ENCODE data around the gene PSRC1. TPM values are rescaled to one million over a fixed set of nuclear protein-coding genes. Genes with fewer than 3 reads are reported as not detected.

The PSRC1 gene
- total RNA-seq, 4 donors from 2014 or later: 3.8 to 11.4 (median 7.5) TPM

DNA sequence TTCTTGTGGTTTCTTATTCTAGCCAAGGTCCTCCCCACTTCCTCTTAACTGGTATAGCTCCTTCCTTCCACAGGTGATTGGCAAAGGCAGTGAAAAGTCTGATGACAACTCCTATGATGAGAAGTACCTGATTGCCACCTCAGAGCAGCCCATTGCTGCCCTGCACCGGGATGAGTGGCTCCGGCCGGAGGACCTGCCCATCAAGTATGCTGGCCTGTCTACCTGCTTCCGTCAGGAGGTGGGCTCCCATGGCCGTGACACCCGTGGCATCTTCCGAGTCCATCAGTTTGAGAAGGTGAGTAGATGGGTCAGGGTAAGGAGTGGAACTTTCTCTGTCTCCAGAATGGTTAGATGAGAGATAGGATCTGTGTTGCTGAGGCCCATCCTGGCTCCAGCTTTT, 47.8 kb downstream of the PSRC1 start:
- no peaks in the 10 kb centered on the region for H3K4me1 ChIP-seq
- H3K4me3 ChIP-seq: no peak overlapping the region
- no peaks in the 10 kb centered on the region for H3K27me3 ChIP-seq
- no peaks in the 10 kb centered on the region for H3K36me3 ChIP-seq
- H3K27ac ChIP-seq: no peak overlapping the region
- intact Hi-C loops (cut with DNase I; ENCODE audit: low total_unique reads): no loop called here
- no peak for DNase-seq
- TF ChIP-seq, protein P1, sequence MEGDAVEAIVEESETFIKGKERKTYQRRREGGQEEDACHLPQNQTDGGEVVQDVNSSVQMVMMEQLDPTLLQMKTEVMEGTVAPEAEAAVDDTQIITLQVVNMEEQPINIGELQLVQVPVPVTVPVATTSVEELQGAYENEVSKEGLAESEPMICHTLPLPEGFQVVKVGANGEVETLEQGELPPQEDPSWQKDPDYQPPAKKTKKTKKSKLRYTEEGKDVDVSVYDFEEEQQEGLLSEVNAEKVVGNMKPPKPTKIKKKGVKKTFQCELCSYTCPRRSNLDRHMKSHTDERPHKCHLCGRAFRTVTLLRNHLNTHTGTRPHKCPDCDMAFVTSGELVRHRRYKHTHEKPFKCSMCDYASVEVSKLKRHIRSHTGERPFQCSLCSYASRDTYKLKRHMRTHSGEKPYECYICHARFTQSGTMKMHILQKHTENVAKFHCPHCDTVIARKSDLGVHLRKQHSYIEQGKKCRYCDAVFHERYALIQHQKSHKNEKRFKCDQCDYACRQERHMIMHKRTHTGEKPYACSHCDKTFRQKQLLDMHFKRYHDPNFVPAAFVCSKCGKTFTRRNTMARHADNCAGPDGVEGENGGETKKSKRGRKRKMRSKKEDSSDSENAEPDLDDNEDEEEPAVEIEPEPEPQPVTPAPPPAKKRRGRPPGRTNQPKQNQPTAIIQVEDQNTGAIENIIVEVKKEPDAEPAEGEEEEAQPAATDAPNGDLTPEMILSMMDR (IDR thresholded peaks at IDR 0.05): no peak
- no peak for TF ChIP-seq POLR2A (IDR thresholded peaks at IDR 0.05)
- no peaks in the 10 kb centered on the region for H3K9me3 ChIP-seq

DNA sequence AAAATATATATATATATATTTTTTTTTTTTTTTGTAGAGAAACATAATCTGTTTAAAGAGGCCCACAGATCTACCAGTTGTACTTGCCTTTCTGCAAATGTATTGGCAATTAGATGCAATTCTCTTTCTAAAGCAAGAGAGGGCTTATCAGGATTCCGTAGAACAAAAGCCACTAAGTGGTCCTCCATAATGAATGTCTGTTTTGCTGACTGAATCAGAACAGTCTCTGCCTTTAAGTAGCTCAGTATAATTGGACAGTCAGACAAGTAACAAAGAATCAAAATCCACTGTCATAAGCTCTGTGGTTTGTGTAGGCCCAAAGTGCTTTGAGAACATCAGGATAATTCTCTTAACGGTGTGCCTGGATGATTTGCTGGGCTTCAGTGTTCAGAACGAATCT, 51.9 kb downstream of the PSRC1 start:
- no peak for DNase-seq
- no peak for TF ChIP-seq POLR2A (IDR thresholded peaks at IDR 0.05)
- TF ChIP-seq, protein P1 (IDR thresholded peaks at IDR 0.05): no peak
- Histone ChIP-seq H3K9me3 (no peaks in the 10 kb centered on the region), H3K27ac (no peak overlapping the region), H3K4me1 (no peaks in the 10 kb centered on the region), H3K4me3 (no peak overlapping the region), H3K27me3 (no peaks in the 10 kb centered on the region), H3K36me3 (no peaks in the 10 kb centered on the region)
- intact Hi-C loops (cut with DNase I; ENCODE audit: low total_unique reads): no loop called here

Other genes starting within 250 kb of the PSRC1 start
- gene WDR47, start 241.0 kb downstream of the PSRC1 start, total RNA-seq: 10 to 100 TPM; 10.5 to 54.7 (median 27.2) TPM
- 10 to 100 TPM in 3 of 4 donors, 1 to 10 TPM in 1; 2.0 to 56.3 (median 25.7) TPM for gene TAF13, start 207.1 kb downstream of the PSRC1 start, total RNA-seq
- 10 to 100 TPM; 10.2 to 56.2 (median 36.4) TPM for gene TMEM167B, start 192.4 kb downstream of the PSRC1 start, total RNA-seq
- 10 to 100 TPM in 1 of 4 donors, 1 to 10 TPM in 2, under 1 TPM in 1; 0.29 to 51.2 (median 2.8) TPM for gene ELAPOR1, start 169.0 kb downstream of the PSRC1 start, total RNA-seq
- gene SARS1, start 69.2 kb downstream of the PSRC1 start, total RNA-seq: 100 to 1,000 TPM in 3 of 4 donors, 10 to 100 TPM in 1; 98.1 to 138 (median 112) TPM
- gene CELSR2, start 33.6 kb downstream of the PSRC1 start, total RNA-seq: 1 to 10 TPM in 3 of 4 donors, under 1 TPM in 1; 0.26 to 9.6 (median 5.4) TPM
- under 1 TPM in 1 of 4 donors, not detected in 3; 0.76 TPM for gene MYBPHL, start 23.9 kb upstream of the PSRC1 start, total RNA-seq
- gene SORT1, start 114.8 kb upstream of the PSRC1 start, total RNA-seq: 10 to 100 TPM; 20.2 to 43.4 (median 27.9) TPM
- 10 to 100 TPM; 12.6 to 65.8 (median 40.7) TPM for gene PSMA5, start 143.3 kb upstream of the PSRC1 start, total RNA-seq
- gene SYPL2, start 183.4 kb upstream of the PSRC1 start, total RNA-seq: 1 to 10 TPM in 3 of 4 donors, under 1 TPM in 1; 0.48 to 5.9 (median 2.3) TPM
- 1 to 10 TPM; 4.1 to 6.7 (median 4.7) TPM for gene ATXN7L2, start 200.8 kb upstream of the PSRC1 start, total RNA-seq
- gene CYB561D1, start 210.9 kb upstream of the PSRC1 start, total RNA-seq: 10 to 100 TPM in 1 of 4 donors, 1 to 10 TPM in 3; 1.8 to 11.0 (median 8.4) TPM
- 10 to 100 TPM in 1 of 4 donors, 1 to 10 TPM in 3; 1.0 to 10.1 (median 3.8) TPM for gene AMIGO1, start 226.6 kb upstream of the PSRC1 start, total RNA-seq

All from uterus (tissue), 4 donors.